GM19397 (cell line): ENCODE results near the gene IGSF9.
"Not testable (repeated sequence)": the region's sequence is repeated elsewhere in the genome, so short reads cannot be mapped to it uniquely, and the experiment has no call there.

ENCODE experiments used
- ATAC-seq: cut with Tn5 transposase; IDR thresholded peaks from one replicate; pipeline ENCODE4 v1.9.1; 2021; ENCODE audit warnings: mild to moderate bottlenecking, moderate library complexity; ENCODE audit not compliant: unreplicated experiment

The IGSF9 gene

DNA sequence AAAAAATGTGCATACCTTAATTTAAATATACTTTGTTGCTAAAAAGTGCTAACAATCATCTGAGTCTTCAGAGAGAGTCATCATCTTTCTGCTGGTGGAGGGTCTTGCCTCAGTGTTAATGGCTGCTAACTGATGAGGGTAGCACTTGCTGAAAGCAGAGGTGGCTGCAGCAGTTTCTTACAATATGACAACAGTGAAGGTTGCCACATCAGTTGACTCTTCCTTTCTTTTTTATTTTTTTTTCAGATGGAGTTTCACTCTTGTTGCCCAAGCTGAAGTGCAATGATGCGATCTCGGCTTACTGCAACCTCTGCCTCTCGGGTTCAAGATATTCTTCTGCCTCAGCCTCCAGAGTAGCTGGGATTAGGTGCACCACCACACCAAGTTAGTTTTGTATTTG is 42.9 kb downstream of the IGSF9 start:
- ATAC-seq = no peak

DNA sequence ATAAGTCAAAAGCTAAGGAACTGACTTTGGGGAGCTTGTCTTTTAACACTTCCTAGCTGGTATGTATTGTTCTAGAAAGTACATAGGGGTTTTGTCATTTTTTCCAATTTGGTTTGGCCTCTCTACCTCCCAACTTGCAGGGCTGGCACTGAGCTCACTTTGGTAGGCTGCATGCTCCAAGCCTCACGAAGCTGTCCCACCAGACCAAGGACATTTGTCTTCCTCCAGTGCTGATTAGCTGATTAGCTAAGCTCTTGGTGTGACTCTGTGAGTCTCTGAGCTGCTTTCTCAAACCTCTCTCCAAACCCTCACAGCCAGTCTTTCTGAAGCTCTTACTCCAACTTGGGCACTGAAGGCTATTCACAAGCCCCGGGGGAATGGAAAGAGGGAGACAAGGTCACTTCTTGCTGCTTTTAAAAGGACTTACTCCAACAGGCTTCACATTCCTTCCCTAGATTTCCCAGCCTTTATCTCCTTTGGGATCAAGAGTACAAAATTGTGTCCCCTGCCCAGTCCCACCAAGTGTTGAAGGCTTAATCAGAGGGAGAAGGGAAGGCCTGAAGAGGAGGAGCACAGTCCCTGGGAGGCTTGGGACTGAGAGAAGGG is 44.6 kb downstream of the IGSF9 start:
- ATAC-seq = no peak

DNA sequence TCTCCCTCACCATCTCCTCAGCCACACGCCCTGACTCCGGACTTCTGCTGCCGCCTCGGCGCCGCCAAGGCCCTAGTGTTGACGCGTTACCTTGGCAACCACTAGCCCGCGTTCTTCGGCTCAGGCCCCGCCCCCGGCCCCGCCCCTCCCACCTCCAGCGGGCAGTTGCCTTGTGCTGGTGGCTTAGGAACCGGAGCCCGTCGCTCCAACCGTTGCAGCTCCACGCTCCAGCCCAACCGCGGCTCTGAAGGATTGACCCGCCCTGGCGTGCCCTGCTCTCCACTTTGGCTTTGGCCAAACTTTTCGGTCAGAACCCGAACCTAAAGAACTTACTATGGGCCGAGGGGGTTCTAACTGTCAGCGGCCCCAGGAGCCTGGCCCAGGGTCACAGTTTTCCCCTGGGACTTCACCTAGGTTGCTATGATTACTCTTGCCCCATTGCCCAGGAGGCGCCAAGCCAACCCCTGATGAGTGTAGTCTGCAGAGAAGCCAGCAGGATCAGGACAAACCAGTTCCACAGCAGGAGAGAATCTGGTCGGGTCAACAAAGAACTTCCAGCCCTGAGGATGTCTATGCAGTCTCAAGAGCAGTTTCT is 45.2 kb downstream of the IGSF9 start, which contains the start of gene CFAP45:
TSS of gene CFAP45 (minus strand) at position 80 of the 595 bp plus-strand sequence. CDS start at position 13, 67 bp downstream.
- no peak for ATAC-seq

DNA sequence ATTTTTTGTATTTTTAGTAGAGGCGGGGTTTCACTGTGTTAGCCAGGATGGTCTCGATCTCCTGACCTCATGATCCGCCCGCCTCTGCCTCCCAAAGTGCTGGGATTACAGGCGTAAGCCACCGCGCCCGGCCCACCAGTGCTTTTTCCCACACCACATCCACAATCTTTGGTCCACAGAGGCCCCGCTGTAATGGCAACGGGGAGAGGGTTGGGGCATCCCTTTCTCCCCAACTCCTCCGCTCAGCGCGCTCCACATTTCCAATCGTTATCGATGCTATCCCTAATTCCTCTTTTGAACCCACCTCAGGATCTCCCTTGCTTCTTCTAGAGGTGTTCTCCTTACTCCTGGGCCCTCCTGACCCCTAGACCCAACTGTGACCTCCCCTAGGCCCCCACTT is 45.8 kb downstream of the IGSF9 start:
- ATAC-seq = not testable (repeated sequence)

DNA sequence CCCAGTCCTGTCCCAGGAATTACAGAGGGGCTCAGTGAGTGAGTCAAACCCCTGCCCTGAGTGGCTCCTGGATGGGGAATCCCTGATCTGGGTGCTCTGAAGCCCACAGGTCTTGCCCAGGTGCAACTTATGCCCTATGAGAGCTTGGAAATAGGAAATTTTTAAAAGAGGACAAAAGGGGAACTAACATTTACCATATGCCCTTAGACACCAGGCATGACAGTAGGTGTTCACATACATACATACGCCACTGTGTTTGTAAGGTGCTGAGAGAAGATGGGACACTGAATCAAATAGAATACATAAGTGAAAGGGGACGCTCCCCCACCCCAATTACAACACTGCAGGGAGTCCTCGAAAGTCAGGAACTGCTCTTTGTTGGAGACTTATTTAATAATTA is 46.9 kb downstream of the IGSF9 start:
- no peak for ATAC-seq

DNA sequence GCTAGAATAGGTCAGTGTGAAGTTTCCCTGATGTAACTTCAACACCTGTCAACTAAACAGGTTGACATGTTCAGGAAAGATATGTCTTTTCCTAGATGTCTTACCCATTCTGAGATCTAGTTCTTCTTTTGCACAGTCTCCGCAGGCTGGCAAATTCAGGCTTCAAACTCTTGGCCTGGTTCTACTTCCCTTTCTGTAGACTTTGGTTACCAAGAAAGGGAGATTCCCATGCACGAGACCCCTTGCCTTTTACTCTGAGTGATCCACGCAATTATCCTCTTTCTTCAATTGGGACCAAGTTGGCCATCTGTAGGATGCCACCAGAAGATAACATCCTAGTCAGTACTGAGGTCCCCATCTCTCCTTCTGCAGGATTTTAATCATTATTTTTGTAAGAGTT is 47.5 kb downstream of the IGSF9 start:
- no peak for ATAC-seq

DNA sequence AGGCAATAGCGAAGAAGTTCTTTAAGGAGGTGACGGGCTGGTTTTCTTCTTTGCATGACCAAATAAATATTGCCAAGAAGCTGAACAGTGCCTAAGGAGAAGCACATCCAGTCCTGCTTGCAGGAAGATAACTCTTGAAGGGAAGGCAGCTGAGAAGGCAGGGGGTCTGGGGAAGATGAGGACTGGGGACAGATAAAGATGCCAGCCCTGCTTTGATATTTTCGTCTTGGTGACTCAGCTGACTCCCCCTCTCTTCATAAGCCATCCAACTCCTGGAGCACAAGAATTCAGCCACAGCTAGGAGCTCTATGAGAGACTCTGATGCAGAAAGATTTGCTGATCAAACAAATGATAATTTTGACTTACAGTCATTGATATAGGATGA is 48.9 kb downstream of the IGSF9 start:
- no peak for ATAC-seq

DNA sequence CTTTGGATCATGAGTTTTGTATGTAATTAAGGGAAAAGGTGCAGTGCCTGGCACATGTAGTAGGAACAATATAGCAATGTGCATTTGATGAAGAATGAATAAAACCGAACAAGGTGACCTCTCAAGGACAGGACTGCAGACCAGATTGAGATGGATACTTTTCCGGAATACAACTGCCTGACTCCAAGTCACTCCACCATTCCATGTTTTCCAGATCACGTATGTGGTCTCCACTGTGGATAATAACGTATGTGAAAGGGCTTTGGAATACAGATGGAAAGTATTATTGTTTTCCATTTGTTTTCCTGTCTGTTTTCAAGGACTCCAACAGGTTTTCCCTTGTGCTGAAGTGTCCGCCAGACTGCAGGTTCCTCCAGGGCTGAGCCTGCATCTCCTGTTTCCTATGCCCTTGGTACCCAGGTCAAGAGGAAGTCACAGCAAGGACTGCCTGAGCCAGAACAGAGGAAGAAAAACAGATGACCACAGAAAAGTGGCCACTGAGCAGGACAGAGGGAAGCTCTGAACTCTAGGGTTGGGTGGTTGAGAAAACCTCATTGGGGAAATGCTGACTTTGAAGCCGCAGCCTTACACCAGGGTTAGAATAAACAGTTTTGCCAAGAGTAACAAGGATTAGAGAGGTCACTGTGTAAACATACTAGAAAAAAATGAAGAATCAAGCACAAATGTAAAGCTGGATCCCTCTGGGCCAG is 49.4 kb downstream of the IGSF9 start:
- no peak for ATAC-seq

DNA sequence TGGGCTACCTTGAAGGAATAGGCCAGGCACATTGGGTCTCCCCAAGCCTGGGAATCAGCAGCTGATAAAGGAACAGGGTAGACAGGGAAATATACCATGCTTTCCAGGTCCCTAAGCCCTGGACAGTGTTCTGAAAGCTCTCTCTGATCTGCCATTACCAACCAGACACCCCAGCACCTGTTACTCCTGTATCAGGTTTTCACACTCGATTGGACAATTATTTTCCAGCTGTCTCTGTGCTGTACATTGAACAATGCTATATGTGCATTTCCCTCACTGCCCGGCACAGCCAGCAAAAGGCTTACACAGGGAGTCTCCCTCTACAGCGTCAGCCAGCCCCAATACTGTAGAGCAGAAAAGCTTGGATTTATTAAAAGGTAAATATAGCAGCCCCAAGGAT is 50.1 kb downstream of the IGSF9 start:
- ATAC-seq = no peak

DNA sequence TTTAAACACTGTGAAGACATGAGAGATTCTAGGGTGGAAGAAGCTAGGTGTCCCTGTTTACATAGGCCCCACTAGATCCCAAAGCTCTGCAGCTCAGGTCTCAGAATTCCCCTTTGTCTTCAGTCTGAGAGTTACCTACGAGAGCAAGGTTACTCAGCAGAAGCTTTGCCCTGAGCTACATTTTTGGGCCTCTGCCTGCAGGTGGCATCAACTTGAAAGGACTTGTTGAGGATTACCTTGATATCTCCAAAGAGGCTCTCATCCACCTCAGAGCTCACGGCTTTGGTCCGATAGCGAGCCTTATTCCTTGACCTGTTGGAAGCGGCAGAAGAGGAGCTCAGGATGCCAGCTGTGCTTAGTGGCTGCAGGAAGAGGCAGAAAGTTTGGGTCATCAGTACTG is 52.5 kb downstream of the IGSF9 start:
- no peak for ATAC-seq

DNA sequence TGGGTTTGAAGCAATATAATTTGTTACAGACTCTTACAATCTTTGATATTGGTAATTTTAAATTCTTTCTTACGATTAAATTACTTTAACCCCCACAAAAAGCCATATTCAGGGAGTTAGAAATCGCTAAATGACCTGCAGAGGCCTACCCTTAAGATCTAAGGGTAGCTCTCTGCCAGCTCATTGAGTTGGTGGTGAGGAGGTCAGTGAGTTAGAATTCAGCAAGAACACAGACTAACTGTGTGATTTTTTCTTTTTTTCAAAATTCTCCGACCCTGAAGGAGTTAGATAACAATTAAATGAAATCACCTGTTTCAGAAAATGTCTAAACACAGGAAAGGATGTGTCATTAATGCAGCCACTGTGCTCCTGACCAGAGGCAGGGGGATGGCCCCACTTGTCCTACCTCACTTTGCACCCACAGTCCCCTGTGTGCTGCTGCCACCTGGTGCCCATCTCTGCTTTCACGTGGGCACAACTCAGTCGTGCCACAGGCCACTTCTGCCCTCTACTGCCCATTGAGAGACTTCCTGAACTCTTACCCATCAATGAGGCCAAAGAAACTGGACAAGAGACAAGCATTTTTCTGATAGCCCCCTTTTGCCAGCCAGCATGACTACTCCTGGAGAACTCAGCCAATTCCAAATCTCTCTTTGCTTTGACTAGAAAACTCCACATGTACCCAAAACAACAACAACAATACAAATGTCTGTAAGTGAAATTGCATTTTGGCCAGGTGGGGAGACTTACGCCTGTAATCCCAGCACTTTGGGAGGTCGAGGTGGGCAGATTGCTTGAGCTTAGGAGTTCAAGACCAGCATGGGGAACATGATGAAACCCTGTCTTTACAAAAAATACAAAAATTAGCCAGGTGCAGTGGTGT is 53.9 kb downstream of the IGSF9 start:
- ATAC-seq = peak; percentile 71

DNA sequence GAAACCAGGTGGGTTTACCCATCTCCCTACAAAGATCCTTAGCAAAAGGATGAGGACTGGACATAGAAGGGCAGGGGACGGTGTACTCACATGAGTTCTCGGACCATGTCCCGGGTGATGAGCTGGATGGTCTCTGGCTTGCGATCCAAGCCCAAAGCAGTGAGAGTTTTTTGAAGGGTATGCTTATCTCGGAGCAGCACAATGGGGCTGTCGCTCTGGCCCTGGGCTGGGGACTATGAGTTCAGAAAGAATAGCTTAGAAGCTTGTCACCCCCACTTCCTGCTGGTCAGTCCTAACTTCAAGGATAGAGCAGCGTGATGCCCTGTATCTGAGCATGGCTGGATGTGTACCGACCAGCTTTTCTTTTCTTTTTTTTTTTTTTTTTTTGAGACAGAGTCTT is 55.0 kb downstream of the IGSF9 start:
- ATAC-seq = no peak

DNA sequence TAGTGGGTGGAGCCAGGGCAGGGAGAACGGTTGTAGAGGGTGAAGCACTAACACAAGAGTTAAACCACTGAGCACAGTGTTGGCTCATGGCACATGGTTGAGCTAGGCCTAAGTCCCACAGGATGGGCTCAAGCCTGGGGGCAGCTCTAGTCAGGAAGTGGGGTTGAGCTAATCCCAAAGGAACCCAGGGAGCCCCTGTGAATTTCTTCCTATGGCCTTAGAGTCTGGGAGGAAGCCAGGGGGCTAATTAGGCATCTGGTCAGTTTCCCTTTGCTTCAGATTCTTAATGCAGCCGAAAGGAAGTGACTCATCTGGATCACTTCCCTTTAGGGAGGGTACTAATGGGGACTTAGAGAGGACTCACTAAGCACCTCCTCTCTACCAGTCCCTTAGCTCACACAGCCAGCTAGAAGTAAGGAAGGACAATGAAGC is 55.6 kb downstream of the IGSF9 start:
- ATAC-seq = peak; percentile 82

DNA sequence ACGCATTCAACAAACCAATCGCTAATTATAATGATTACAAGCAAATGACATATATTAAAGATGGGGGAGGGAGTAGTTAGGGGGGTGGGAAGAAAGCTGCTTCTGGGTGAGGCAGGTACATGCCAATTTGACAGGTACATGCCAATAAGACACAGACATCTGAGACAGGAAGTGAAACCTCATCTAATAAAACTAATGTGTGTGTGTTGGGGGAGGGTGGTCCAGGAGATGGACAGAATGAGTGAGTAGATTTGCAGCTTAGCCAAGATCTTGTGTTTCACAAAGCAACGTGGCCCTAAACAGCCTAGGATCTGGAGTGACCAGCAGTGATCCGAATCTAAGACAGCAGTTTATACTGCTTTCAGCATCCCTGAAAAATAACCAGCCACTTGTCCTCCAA is 56.2 kb downstream of the IGSF9 start:
- no peak for ATAC-seq

DNA sequence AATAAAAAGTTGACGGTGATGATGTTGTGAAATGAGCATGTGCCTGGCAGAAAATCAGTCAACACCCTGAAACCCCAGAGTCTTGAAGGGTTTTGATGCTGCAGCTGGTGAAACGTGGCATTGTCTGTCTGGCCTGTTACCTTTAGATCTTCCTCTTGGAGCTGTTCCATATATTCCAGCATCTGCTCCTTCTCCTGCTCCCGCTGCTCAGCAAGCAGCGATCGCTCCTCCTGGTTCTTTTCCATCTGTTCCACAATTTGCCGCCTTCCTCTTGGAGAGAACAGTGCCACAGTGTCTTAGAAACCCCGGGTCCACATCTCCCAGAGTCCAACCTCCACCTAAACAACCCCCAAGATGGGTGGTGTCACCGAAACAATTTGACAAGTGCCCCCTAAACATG is 61.1 kb downstream of the IGSF9 start:
- no peak for ATAC-seq

DNA sequence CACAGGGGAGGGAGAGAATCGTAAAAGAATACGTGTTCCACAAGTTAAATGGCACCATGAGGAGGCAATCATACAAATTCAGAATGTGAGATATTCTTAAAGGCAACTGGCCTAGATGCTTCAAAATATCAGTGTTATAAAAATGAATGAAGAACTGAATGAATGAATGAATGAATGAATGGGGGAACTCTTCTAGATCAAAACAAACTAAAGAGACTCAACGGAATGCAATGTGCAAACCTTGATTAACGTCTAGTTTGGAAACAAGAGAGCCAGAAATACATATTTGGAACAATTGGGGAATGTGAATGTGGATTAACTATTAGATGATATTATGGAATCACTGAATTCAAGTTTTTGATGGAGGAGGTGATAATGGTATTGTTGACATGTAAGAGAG is 62.3 kb downstream of the IGSF9 start:
- no peak for ATAC-seq

DNA sequence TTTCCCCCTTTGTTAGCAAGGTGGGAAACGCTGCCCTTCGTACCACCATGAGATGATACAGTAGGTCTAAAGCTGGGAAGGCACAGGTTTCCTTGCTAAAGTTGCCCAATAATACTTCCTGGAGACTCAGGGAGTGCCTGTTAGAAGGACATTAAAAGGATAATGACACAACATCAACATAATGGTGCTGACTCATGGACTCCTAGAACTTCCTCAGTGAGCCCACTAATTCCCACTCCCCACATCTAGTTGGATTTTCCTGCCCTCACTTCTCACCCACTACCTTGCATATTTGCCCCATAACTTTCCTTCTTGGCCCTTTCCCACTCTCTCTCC is 62.9 kb downstream of the IGSF9 start:
- no peak for ATAC-seq

DNA sequence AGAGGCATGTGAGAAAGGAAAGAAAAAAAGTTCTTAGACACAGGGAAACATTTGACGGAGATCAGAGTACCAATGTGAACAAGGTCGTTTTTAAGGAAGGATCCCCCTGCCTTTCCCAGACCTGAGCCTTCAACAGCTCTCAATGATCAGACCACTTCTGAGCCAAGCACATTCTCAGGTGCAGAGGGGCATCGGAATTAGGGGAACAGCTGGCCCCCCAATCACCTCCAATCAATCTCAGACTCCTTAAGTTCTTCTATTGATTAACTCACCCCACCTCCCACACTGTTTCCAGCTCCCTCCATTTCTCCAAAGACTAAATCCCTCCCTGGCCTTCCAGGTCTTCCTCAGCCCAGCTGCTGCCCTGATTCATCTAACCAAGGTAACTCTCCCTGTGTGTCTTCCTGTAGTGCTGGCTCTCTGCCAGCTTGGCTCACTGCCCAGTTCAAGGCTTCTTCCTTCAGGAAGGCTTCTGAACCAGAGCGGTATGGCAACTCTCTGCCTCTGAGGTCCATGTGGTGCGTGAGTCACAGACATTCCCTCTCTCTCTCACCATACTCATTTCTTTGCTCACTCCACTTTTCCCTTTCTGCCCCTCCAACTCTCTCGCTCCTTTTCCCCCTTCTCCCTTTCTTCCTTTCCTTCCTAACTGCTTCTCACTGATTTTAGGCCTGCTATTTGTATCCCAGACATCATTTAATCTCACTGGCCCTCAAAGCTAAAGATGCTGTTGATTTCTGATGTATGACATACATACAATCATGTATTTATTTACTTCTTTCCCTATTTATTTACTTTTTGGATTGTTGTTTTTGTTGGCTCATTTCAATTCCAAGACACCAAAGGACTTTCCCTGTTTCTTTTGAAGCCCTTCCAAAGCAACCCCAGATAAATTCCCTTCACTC is 63.5 kb downstream of the IGSF9 start:
- no peak for ATAC-seq

DNA sequence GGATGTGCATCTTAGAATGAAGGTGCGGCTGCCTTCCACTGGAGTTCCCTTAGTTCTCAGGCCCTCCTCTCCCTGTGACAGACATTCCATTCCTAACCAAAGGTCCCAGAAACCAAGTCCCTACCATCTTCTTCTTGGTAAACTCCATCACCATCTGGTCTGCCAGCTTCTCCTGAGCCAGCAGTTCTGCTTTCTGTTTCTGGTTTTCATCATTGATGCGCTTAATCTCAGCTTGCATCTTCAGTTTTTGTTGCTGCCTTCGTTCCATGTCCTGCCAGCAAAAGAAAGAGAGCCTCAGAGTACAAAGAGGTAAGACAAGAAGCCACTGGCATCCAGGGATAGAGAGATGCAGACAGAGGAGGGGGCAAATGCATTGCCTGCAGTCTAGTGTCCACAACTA is 65.0 kb downstream of the IGSF9 start:
- no peak for ATAC-seq

DNA sequence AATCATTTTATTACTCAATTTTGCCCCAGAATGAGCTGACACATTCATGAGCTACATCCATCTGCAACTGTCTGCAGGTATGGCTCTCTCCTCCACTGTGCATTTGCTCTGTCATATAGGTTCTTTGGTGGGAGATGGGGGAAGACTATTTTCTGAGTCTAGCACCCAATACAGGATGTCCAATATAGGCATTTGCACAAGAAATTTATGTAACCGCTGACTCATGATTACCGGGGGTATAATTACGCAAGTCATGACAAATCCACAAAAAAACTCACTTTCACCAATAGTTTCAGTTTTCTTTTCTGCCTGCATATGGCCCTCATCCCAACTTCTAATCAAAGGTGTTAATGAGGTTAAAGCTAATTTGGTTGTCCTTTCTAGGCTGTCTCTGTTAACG is 65.4 kb downstream of the IGSF9 start:
- no peak for ATAC-seq

DNA sequence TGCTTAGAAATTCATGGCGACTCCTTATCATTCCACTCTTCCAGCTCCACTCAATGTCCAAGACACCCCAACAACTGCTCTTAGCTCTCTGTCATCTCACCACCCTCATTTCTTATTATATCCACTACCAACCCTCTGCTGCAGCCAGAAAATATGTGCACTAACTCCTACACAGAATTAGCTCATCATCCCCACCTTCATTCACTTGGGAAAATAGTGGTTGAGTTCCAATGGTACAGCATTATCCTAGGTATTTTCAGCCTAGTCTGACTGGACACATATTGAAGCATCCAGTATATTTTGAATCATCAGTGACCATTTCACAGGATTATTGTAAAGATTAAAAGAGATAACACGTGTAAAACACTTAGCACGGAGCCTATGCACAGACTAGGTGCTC is 66.3 kb downstream of the IGSF9 start:
- no peak for ATAC-seq
